ENCODE measurements around the gene PROX2. TPM values are rescaled to one million over a fixed set of nuclear protein-coding genes. Genes with fewer than 3 reads are reported as not detected.

The PROX2 gene
- total RNA-seq, 1 experiment from 2014 or later, result not detected

- no peaks in the 10 kb centered on the region for H3K4me1 ChIP-seq
- no peaks in the 10 kb centered on the region for H3K27me3 ChIP-seq
- no peak for DNase-seq
- H3K4me3 ChIP-seq, result no peak overlapping the region
- no peaks in the 10 kb centered on the region for H3K9me3 ChIP-seq (replicated peaks)
- peaks cover 38% of the 10 kb centered on the region for H3K36me3 ChIP-seq
- no peak overlapping the region for H3K27ac ChIP-seq
Measured at GRCh38 chr14:74829251-74829650, 46.7 kb downstream of the PROX2 start.

GRCh38 chr14:74826574-74826973 lies 49.4 kb downstream of the PROX2 start:
- Histone ChIP-seq H3K36me3 (peaks cover 37% of the 10 kb centered on the region), H3K27me3 (no peaks in the 10 kb centered on the region), H3K4me3 (no peak overlapping the region), H3K4me1 (no peaks in the 10 kb centered on the region), H3K27ac (no peak overlapping the region), H3K9me3 (replicated peaks) (no peaks in the 10 kb centered on the region)
- no peak for DNase-seq

Other genes with a start within 250 kb of the PROX2 start
- 34.3 TPM in 2 replicates for gene AREL1, start 163.1 kb downstream of the PROX2 start, total RNA-seq (2014; rRNA removed; shearing (Covaris generic))
- 38.3 and 42.2 TPM in 2 replicates for gene FCF1, start 163.0 kb downstream of the PROX2 start, total RNA-seq (2014; rRNA removed; shearing (Covaris generic))
- gene YLPM1, start 112.8 kb downstream of the PROX2 start, total RNA-seq (2014; rRNA removed; shearing (Covaris generic)), result 37.2 and 43.9 TPM in 2 replicates
- gene DLST, start 5.8 kb upstream of the PROX2 start, total RNA-seq (2014; rRNA removed; shearing (Covaris generic)), result 41.6 and 49.8 TPM in 2 replicates
- gene RPS6KL1, start 47.1 kb upstream of the PROX2 start, total RNA-seq (2014; rRNA removed; shearing (Covaris generic)), result 1.8 TPM in 2 replicates
- gene PGF, start 79.5 kb upstream of the PROX2 start, total RNA-seq (2014; rRNA removed; shearing (Covaris generic)), result 115 and 120 TPM in 2 replicates
- 56.8 and 64.7 TPM in 2 replicates for gene EIF2B2, start 126.8 kb upstream of the PROX2 start, total RNA-seq (2014; rRNA removed; shearing (Covaris generic))
- gene MLH3, start 175.3 kb upstream of the PROX2 start, total RNA-seq (2014; rRNA removed; shearing (Covaris generic)), result 6.9 and 9.3 TPM in 2 replicates
- 31.9 and 43.1 TPM in 2 replicates for gene ACYP1, start 187.9 kb upstream of the PROX2 start, total RNA-seq (2014; rRNA removed; shearing (Covaris generic))
- not detected in 2 replicates for gene ZC2HC1C, start 193.5 kb upstream of the PROX2 start, total RNA-seq (2014; rRNA removed; shearing (Covaris generic))

Data from SJCRH30 (cell line).